ENCODE measurements around the gene PPP1R13B. TPM values are rescaled to one million over a fixed set of nuclear protein-coding genes. Genes with fewer than 3 reads are reported as not detected.

Gene PPP1R13B
- total and polyA plus RNA-seq, 2 experiments from 2014 or later: 2.0 to 8.5 TPM

DNA sequence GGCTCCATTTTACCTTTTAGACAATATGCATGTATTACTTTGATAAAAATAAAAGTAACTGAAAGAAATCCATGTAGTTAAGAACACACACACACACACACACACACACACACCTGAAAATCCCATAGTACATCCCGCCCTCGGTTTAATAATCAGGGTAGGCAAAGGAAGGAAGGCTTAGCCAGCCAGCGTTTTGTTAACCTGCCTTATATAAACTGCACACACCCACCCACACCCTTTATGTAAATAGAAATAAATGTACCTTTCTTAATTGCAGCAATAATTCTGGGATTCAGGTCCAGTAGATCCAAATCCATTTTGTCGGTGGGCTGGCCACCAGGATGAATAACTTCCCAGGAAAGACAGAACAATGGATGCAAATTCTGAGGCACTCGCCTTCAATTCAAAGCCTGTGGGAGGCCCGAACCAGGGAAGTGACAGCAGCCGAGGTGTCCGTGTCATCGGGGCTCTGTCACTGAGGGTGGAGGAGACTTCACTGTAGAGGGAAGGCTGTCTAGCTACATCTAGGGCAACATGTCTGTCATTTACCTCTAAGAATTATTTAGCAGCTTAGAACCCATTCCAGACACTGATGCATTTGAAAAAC lies 136.5 kb downstream of the PPP1R13B start (continued):
- TF ChIP-seq, protein P1, sequence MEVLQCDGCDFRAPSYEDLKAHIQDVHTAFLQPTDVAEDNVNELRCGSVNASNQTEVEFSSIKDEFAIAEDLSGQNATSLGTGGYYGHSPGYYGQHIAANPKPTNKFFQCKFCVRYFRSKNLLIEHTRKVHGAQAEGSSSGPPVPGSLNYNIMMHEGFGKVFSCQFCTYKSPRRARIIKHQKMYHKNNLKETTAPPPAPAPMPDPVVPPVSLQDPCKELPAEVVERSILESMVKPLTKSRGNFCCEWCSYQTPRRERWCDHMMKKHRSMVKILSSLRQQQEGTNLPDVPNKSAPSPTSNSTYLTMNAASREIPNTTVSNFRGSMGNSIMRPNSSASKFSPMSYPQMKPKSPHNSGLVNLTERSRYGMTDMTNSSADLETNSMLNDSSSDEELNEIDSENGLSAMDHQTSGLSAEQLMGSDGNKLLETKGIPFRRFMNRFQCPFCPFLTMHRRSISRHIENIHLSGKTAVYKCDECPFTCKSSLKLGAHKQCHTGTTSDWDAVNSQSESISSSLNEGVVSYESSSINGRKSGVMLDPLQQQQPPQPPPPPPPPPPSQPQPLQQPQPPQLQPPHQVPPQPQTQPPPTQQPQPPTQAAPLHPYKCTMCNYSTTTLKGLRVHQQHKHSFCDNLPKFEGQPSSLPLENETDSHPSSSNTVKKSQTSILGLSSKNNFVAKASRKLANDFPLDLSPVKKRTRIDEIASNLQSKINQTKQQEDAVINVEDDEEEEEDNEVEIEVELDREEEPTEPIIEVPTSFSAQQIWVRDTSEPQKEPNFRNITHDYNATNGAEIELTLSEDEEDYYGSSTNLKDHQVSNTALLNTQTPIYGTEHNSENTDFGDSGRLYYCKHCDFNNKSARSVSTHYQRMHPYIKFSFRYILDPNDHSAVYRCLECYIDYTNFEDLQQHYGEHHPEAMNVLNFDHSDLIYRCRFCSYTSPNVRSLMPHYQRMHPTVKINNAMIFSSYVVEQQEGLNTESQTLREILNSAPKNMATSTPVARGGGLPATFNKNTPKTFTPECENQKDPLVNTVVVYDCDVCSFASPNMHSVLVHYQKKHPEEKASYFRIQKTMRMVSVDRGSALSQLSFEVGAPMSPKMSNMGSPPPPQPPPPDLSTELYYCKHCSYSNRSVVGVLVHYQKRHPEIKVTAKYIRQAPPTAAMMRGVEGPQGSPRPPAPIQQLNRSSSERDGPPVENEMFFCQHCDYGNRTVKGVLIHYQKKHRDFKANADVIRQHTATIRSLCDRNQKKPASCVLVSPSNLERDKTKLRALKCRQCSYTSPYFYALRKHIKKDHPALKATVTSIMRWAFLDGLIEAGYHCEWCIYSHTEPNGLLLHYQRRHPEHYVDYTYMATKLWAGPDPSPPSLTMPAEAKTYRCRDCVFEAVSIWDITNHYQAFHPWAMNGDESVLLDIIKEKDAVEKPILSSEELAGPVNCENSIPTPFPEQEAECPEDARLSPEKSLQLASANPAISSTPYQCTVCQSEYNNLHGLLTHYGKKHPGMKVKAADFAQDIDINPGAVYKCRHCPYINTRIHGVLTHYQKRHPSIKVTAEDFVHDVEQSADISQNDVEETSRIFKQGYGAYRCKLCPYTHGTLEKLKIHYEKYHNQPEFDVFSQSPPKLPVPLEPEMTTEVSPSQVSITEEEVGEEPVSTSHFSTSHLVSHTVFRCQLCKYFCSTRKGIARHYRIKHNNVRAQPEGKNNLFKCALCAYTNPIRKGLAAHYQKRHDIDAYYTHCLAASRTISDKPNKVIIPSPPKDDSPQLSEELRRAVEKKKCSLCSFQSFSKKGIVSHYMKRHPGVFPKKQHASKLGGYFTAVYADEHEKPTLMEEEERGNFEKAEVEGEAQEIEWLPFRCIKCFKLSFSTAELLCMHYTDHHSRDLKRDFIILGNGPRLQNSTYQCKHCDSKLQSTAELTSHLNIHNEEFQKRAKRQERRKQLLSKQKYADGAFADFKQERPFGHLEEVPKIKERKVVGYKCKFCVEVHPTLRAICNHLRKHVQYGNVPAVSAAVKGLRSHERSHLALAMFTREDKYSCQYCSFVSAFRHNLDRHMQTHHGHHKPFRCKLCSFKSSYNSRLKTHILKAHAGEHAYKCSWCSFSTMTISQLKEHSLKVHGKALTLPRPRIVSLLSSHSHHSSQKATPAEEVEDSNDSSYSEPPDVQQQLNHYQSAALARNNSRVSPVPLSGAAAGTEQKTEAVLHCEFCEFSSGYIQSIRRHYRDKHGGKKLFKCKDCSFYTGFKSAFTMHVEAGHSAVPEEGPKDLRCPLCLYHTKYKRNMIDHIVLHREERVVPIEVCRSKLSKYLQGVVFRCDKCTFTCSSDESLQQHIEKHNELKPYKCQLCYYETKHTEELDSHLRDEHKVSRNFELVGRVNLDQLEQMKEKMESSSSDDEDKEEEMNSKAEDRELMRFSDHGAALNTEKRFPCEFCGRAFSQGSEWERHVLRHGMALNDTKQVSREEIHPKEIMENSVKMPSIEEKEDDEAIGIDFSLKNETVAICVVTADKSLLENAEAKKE (CRISPR knock-in tag; IDR thresholded peaks at IDR 0.05): no peak
- TF ChIP-seq ZNF331 (CRISPR knock-in tag; IDR thresholded peaks at IDR 0.05; ENCODE audit: low read depth) (no peak), EZH2 (IDR thresholded peaks at IDR 0.05; ENCODE audit: low read depth, unreplicated experiment) (no peak), NANOG (IDR thresholded peaks at IDR 0.05; ENCODE audit: borderline replicate concordance) (no peak), EZH2phosphoT487 (IDR thresholded peaks at IDR 0.05; ENCODE audit: unreplicated experiment) (no peak), POLR2AphosphoS5 (IDR thresholded peaks at IDR 0.05; ENCODE audit: low read depth) (no peak)
- TF ChIP-seq, protein P2, sequence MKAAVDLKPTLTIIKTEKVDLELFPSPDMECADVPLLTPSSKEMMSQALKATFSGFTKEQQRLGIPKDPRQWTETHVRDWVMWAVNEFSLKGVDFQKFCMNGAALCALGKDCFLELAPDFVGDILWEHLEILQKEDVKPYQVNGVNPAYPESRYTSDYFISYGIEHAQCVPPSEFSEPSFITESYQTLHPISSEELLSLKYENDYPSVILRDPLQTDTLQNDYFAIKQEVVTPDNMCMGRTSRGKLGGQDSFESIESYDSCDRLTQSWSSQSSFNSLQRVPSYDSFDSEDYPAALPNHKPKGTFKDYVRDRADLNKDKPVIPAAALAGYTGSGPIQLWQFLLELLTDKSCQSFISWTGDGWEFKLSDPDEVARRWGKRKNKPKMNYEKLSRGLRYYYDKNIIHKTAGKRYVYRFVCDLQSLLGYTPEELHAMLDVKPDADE (IDR thresholded peaks at IDR 0.05): no peak
- TF ChIP-seq, protein P3, sequence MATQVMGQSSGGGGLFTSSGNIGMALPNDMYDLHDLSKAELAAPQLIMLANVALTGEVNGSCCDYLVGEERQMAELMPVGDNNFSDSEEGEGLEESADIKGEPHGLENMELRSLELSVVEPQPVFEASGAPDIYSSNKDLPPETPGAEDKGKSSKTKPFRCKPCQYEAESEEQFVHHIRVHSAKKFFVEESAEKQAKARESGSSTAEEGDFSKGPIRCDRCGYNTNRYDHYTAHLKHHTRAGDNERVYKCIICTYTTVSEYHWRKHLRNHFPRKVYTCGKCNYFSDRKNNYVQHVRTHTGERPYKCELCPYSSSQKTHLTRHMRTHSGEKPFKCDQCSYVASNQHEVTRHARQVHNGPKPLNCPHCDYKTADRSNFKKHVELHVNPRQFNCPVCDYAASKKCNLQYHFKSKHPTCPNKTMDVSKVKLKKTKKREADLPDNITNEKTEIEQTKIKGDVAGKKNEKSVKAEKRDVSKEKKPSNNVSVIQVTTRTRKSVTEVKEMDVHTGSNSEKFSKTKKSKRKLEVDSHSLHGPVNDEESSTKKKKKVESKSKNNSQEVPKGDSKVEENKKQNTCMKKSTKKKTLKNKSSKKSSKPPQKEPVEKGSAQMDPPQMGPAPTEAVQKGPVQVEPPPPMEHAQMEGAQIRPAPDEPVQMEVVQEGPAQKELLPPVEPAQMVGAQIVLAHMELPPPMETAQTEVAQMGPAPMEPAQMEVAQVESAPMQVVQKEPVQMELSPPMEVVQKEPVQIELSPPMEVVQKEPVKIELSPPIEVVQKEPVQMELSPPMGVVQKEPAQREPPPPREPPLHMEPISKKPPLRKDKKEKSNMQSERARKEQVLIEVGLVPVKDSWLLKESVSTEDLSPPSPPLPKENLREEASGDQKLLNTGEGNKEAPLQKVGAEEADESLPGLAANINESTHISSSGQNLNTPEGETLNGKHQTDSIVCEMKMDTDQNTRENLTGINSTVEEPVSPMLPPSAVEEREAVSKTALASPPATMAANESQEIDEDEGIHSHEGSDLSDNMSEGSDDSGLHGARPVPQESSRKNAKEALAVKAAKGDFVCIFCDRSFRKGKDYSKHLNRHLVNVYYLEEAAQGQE (IDR thresholded peaks at IDR 0.05; ENCODE audit: unreplicated experiment): no peak

All from GM23338 (cell line).